Measurements from ENCODE around the gene LRTM2.

LRTM2 gene

GRCh38 chr12:1859643-1860042, 39.3 kb downstream of the LRTM2 start:
- DNase-seq (ENCODE audit: low read depth): peak; percentile 14
- H3K4me3 ChIP-seq (ENCODE audit: control insufficient read depth, low read depth, low read length): no peak overlapping the region

GRCh38 chr12:1862973-1863372, 42.6 kb downstream of the LRTM2 start:
- TF ChIP-seq CTCF (conservative IDR thresholded peaks at IDR 0.05; ENCODE audit: control insufficient read depth, insufficient read depth, low read depth, low read length): no peak
- DNase-seq (ENCODE audit: low read depth): no peak
- H3K4me3 ChIP-seq (ENCODE audit: control insufficient read depth, low read depth, low read length): no peak overlapping the region

More at GRCh38 chr12:1859643-1860042, 39.3 kb downstream of the LRTM2 start:
- TF ChIP-seq CTCF (conservative IDR thresholded peaks at IDR 0.05; ENCODE audit: control insufficient read depth, insufficient read depth, low read depth, low read length): no peak

GRCh38 chr12:1863823-1864222, 43.5 kb downstream of the LRTM2 start:
- no peak overlapping the region for H3K4me3 ChIP-seq (ENCODE audit: control insufficient read depth, low read depth, low read length)
- no peak for TF ChIP-seq CTCF (conservative IDR thresholded peaks at IDR 0.05; ENCODE audit: control insufficient read depth, insufficient read depth, low read depth, low read length)
- no peak for DNase-seq (ENCODE audit: low read depth)

- TF ChIP-seq CTCF (conservative IDR thresholded peaks at IDR 0.05; ENCODE audit: control insufficient read depth, insufficient read depth, low read depth, low read length): no peak
- DNase-seq (ENCODE audit: low read depth): no peak
- no peak overlapping the region for H3K4me3 ChIP-seq (ENCODE audit: control insufficient read depth, low read depth, low read length)
These were observed 44.1 kb downstream of the LRTM2 start for GRCh38 chr12:1864456-1864855.

- no peak for TF ChIP-seq CTCF (conservative IDR thresholded peaks at IDR 0.05; ENCODE audit: control insufficient read depth, insufficient read depth, low read depth, low read length)
- no peak overlapping the region for H3K4me3 ChIP-seq (ENCODE audit: control insufficient read depth, low read depth, low read length)
- no peak for DNase-seq (ENCODE audit: low read depth)
These were observed 44.5 kb downstream of the LRTM2 start for GRCh38 chr12:1864867-1865266.

- no peak for TF ChIP-seq CTCF (conservative IDR thresholded peaks at IDR 0.05; ENCODE audit: control insufficient read depth, insufficient read depth, low read depth, low read length)
- no peak overlapping the region for H3K4me3 ChIP-seq (ENCODE audit: control insufficient read depth, low read depth, low read length)
- DNase-seq (ENCODE audit: low read depth): no peak
These were observed 45.0 kb downstream of the LRTM2 start for GRCh38 chr12:1865284-1865866.

GRCh38 chr12:1869145-1869544, 48.8 kb downstream of the LRTM2 start:
- TF ChIP-seq CTCF (conservative IDR thresholded peaks at IDR 0.05; ENCODE audit: control insufficient read depth, insufficient read depth, low read depth, low read length): no peak
- no peak overlapping the region for H3K4me3 ChIP-seq (ENCODE audit: control insufficient read depth, low read depth, low read length)
- DNase-seq (ENCODE audit: low read depth): no peak
